HG03135 (cell line): Measurements from ENCODE around the gene IDI2.
"Not testable (repeated sequence)": the region's sequence is repeated elsewhere in the genome, so short reads cannot be mapped to it uniquely, and the experiment has no call there.

Experiments used
- ATAC-seq: cut with Tn5 transposase; IDR thresholded peaks from one replicate; pipeline ENCODE4 v1.9.1; 2021; ENCODE audit warnings: mild to moderate bottlenecking, moderate library complexity; ENCODE audit not compliant: unreplicated experiment

The IDI2 gene

GRCh38 chr10:1048349-1048731 is 22.7 kb upstream of the IDI2 start:
- peak; percentile 0 for ATAC-seq

DNA sequence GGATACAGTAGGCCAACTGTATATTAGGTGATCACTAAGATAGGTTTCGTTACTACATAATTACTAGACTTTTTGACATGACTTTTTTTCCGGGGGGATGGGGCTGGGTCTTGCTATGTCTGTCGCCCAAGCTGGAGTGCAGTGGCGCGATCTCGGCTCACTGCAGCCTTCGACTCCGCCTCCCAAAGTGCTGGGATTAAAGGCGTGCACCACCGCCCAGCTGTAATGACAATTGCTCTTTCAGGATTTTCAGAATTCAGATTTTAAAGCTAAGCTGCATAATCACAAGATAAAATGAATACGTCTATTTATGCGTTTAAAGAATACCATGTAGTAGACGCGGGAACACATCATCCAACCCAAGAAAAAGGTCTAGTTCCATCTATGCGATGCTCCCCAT is 22.3 kb upstream of the IDI2 start:
- no peak for ATAC-seq

- ATAC-seq, result no peak
Observed at GRCh38 chr10:1045415-1045814, 19.8 kb upstream of the IDI2 start.

GRCh38 chr10:1044964-1045363 is 19.3 kb upstream of the IDI2 start:
- ATAC-seq, result no peak

DNA sequence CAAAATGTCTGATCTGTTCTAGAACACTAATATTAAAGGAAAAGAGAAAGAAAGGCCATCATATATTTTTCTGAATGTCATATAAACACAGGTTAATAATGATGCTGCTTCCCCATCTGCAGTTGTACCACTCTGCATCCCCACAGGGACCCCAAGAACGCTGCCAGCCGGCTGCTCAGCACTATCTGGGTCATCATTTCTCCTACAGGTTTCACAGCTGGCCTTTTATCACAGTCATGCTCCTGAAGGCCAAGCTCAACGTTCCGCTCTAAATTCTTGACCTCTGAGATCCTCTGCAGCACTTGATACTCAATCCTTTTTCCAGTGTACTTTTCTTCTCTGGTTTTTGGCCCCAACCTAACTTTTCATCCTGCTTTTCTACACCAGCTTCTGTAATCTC is 18.5 kb upstream of the IDI2 start:
- ATAC-seq, result no peak

GRCh38 chr10:1043532-1043995 is 17.9 kb upstream of the IDI2 start:
- ATAC-seq, result peak; percentile 60

DNA sequence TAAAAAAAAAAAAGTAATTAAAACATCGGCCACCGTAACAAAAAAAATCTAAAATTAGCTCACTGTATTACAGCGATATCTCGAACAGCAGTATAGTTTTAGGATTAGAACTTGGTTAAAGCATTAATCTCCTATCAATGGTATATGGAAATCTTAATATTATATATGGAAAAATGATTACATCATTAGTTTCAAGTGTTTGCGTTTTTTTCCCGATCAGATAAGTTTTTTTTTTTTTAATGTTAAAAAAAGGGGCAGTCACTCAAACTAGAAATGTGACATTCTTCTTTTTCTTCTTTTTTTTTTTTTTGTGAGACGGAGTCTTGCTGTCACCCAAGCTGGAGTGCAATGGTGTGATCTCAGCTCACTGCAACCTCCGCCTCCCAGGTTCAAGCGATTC is 15.9 kb upstream of the IDI2 start:
- no peak for ATAC-seq

- no peak for ATAC-seq
Observed at GRCh38 chr10:1040133-1040532, 14.5 kb upstream of the IDI2 start.

- ATAC-seq, result not testable (repeated sequence)
Observed at GRCh38 chr10:1038769-1039168, 13.1 kb upstream of the IDI2 start.

- no peak for ATAC-seq
Observed at GRCh38 chr10:1037098-1037497, 11.4 kb upstream of the IDI2 start.

- no peak for ATAC-seq
Observed at GRCh38 chr10:1036341-1036791, 10.7 kb upstream of the IDI2 start.

DNA sequence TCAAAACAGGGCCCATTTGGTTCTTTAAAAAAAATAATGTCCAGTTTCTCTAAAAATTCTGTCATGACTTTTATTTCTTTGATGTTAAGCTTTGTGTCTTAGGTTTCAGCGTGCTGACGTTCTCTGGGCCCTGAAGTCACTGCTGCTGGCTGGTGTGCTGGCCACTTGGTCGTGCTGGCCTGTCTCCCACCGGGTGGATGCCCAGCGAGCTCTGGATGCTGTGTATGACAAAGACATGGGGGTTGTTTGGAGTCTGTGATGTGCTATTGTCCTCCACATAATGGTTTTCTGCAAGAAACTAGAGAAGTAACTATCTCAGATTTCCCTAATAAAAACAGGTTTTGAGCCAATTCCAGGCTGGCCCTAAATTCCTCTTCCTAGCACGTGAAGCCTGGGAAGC is 9.5 kb upstream of the IDI2 start:
- no peak for ATAC-seq

- ATAC-seq, result no peak
Observed at GRCh38 chr10:1034758-1035157, 9.1 kb upstream of the IDI2 start.

GRCh38 chr10:1033601-1034000 is 7.9 kb upstream of the IDI2 start:
- ATAC-seq, result no peak

DNA sequence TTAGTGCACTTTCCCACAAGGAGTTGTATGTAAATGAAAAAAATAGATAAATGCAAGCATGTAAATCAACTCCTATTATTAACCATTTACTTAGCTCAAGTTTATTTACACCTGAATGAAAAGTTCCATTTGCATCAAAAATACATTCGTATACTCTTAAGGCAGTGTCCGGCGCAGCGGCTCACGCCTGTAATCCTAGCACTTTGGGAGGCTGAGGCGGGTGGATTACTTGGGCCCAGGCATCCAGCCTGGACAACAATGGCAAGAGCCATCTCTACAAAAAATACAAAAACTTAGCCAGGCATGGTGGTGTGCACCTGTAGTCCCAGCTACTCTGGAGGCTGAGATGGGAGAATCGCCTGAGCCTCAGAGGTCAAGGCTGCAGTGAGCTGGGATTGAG is 4.2 kb upstream of the IDI2 start:
- no peak for ATAC-seq

GRCh38 chr10:1026578-1026977 is 919 bp upstream of the IDI2 start:
- ATAC-seq, result no peak

GRCh38 chr10:1024103-1024502 is 1.6 kb downstream of the IDI2 start:
- ATAC-seq, result no peak

- ATAC-seq, result no peak
Observed at GRCh38 chr10:1022413-1022812, 3.2 kb downstream of the IDI2 start.

GRCh38 chr10:1020958-1021357 is 4.7 kb downstream of the IDI2 start:
- no peak for ATAC-seq

DNA sequence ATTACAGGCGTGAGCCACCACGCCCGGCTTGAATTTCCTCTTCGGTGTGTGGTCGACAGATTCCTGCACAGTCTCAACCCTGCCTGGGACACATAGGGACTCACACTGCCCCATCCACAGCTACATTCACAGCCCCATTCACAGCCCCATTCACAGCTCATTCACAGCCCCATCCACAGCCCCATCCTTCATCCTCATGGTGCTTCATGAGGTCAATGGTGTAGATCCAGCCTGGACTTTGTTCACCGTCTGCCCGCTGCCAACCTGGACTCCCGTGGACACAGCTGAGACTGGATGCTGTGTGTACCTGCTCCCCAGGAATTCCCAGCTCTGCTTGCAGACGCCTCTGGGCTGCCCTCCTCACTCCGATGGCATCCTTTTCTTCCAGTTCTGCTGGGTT is 5.2 kb downstream of the IDI2 start:
- no peak for ATAC-seq

- no peak for ATAC-seq
Observed at GRCh38 chr10:1019362-1019761, 6.3 kb downstream of the IDI2 start.

- no peak for ATAC-seq
Observed at GRCh38 chr10:1015688-1016087, 10.0 kb downstream of the IDI2 start.

DNA sequence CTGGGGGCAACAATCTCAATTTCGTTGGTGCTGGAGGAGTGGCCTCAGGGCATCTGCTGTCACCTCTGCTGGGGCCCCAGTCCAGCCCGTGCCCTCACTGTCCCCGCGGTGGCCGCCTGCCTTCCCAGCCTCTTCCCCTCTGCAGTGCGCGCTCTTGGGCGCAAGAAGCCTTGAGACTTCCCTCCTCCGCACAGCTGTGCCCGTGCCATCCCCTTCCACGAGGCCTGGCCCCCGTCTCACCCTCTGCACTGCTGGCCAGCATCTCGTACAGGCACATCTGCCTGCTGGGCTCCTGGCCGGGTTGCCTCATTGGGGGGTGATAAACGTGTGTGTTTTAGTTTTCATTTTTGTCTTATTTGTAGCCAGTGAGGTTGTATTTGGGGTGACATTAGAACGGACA is 14.0 kb downstream of the IDI2 start:
- no peak for ATAC-seq

- ATAC-seq, result no peak
Observed at GRCh38 chr10:1010703-1011102, 15.0 kb downstream of the IDI2 start.
